GM18951 (cell line): ENCODE results near the gene NIPAL4.
"Not testable (repeated sequence)": the region's sequence is repeated elsewhere in the genome, so short reads cannot be mapped to it uniquely, and the experiment has no call there.

ENCODE experiments used
- POLR2A ChIP-seq: IDR thresholded peaks from 4 replicates; pipeline ENCODE4 v1.6.1; 2011; ENCODE audit warnings: mild to moderate bottlenecking; ENCODE audit not compliant: insufficient read length, insufficient read depth; ENCODE audit errors: extremely low read depth
- in situ Hi-C: fragments of 300-500 bp; cut with MboI; formaldehyde crosslinking; loops from one replicate; pipeline ENCODE4 v1.12.0; 2022; ENCODE audit warnings: low sequenced_read_pairs, mixed read lengths, inconsistent platforms; ENCODE audit not compliant: unreplicated experiment

The NIPAL4 gene

GRCh38 chr5:157470631-157471030, 10.6 kb downstream of the NIPAL4 start:
- in situ Hi-C loops = no loop called here
- no peak for TF ChIP-seq POLR2A

GRCh38 chr5:157471709-157472108, 11.7 kb downstream of the NIPAL4 start:
- TF ChIP-seq POLR2A = no peak
- in situ Hi-C loops = no loop called here

GRCh38 chr5:157473383-157474320, 13.6 kb downstream of the NIPAL4 start:
- no peak for TF ChIP-seq POLR2A
- in situ Hi-C loops = no loop called here

- in situ Hi-C loops = no loop called here
- no peak for TF ChIP-seq POLR2A
Measured at GRCh38 chr5:157475432-157475831, 15.4 kb downstream of the NIPAL4 start.

- TF ChIP-seq POLR2A = no peak
- in situ Hi-C loops = no loop called here
Measured at GRCh38 chr5:157476702-157477408, 16.8 kb downstream of the NIPAL4 start.

GRCh38 chr5:157477814-157478494, 17.9 kb downstream of the NIPAL4 start:
- in situ Hi-C loops = no loop called here
- no peak for TF ChIP-seq POLR2A

- in situ Hi-C loops = no loop called here
- TF ChIP-seq POLR2A = no peak
Measured at GRCh38 chr5:157478726-157479125, 18.7 kb downstream of the NIPAL4 start.

- in situ Hi-C loops = no loop called here
Measured at GRCh38 chr5:157479166-157479565, 19.2 kb downstream of the NIPAL4 start.

GRCh38 chr5:157479612-157480510, 19.8 kb downstream of the NIPAL4 start:
- in situ Hi-C loops = no loop called here
- TF ChIP-seq POLR2A = no peak

More at GRCh38 chr5:157479166-157479565, 19.2 kb downstream of the NIPAL4 start:
- TF ChIP-seq POLR2A = no peak

- in situ Hi-C loops = no loop called here
Measured at GRCh38 chr5:157481265-157481664, 21.3 kb downstream of the NIPAL4 start.

GRCh38 chr5:157481666-157482065, 21.7 kb downstream of the NIPAL4 start:
- in situ Hi-C loops = no loop called here
- TF ChIP-seq POLR2A = no peak

More at GRCh38 chr5:157481265-157481664, 21.3 kb downstream of the NIPAL4 start:
- no peak for TF ChIP-seq POLR2A

- in situ Hi-C loops = not testable (repeated sequence)
Measured at GRCh38 chr5:157482702-157483101, 22.7 kb downstream of the NIPAL4 start.
